ENCODE measurements around the gene SMARCAL1.

SMARCAL1 gene

DNA sequence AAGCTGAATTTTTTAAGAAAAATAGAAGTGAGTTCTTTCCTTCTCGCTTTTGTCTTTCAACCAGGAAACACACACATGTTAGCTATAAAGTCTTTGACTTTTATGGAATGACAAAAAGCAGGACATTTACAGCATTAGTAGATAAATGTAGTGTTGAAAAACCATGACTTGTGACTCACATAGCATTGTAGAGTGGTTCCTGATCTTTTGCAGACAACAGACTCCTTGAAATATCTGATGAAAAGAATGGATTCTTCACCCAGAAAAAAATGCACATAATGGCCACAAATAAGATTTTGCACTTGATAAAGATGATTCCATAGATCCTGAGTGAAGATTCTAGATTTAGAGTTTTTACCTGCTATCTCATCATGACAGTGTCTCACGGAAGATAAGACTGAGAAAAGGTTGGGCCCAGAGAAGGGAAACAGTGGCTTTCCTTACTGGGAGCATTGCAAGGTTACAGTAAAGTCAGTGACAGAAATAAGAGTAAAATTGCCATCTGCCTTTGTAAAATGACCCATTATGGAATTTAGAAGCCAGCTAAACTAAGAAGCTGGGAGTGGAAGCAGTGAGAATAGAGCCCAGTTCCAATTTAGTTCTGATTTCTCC is 14.0 kb downstream of the SMARCAL1 start:
- in situ Hi-C loops (cut with HindIII; ENCODE audit: low sequenced_read_pairs), result no loop called here

DNA sequence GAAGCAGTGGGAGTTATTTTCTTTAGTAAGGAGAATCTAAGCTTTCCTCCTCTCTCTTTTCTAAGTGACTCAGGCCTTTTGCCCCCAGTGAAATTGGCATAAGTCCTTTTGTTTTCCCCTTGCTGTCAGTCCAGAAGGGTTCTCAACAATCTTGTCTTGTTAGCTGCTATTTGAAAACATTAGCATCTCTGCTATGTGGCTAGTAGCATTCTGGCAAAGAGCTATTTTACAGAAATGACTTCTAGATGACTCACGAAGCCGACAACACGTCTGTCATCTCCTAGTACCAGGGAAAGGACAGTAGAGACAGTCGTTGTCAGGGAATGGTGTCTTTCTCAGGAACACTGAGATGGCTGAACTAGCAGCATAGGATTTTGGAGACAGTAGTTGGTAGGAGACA is 14.7 kb downstream of the SMARCAL1 start:
- in situ Hi-C loops (cut with HindIII; ENCODE audit: low sequenced_read_pairs), result no loop called here

DNA sequence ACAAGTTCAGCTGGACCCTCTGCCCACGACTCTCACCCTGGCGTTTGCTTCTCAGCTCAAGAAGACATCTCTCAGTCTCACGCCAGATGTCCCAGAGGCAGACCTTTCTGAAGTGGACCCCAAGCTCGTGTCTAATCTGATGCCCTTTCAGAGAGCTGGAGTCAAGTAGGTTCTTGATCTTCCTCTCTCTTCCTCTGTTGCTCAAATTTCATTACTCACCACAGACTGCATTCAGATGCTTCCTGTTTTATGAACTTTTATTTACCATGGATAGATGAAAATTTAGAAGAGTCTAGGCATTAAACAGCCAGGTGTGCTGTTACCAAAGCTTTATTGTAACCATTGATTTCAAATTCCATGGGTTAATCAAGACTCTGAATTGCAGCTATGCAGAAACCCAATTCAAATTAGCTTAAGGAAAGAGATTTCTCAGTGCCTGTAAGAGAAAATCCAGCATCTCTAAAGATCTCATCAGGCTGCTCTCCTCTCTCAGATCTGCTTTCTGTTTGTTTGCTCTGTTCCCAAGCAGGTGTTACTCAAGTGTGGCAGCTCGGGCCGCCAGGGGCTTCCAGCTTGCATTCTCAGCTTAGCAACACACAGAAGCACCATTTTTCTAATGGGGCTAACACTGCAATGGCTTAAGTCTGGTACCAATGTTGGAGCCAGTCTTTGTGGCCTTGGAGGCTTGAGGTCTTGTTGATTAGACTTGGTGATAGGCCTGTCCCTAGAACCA is 16.5 kb downstream of the SMARCAL1 start:
- in situ Hi-C loops (cut with HindIII; ENCODE audit: low sequenced_read_pairs), result no loop called here

DNA sequence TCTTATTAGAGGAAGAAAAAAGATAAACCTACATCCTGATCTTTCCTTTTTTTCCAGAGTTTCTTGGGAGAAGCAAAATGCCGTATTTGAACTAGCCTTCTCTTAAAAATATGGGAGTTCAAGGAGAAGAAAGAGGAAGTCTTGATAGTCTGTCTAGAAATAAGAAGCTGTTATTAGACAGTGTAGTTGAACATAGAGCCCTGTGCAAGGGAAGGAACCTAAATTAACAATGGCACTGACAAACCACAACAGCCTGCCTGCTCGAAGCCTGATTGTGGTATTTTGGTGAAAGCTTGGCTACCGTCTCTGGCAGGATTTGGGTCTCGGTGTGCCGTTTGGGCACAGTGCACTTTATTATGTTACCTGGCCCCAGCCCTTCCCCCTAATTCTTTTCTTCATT is 17.1 kb downstream of the SMARCAL1 start:
- in situ Hi-C loops (cut with HindIII; ENCODE audit: low sequenced_read_pairs), result no loop called here

DNA sequence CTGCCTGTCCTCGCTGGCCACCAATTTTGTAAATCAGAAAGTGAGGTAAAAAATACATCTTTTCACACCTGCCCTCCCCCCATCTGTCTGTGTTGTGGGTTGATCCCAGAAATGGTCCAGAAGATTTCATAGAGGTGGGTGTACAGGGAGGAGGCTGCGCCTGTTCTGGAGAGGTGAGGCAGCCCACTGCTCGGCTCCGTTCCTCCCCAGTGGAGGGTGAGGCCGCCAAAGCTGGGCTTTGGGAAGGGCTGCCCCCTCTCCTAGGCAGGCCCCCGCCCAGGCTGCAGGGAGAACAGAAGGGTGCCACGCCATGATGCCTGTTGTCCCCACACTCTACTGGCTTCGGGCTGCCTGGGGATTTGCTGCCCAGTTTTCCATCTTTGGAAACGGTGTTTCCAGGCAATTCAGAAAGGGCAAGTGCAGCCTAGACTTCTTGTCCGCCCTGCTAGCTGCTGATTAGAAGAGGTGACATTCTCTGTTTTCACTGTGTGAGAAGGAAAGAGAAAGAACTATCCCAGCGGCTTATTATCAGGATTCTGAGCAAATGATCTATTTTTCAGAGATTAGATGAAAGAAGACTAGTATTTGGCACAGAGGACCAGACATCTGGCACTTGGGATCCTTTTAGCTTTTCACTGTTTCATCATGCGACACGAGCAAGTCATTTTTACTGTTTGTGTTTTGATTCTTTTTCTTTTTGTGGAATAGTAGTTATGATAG is 18.7 kb downstream of the SMARCAL1 start:
- in situ Hi-C loops (cut with HindIII; ENCODE audit: low sequenced_read_pairs), result no loop called here

DNA sequence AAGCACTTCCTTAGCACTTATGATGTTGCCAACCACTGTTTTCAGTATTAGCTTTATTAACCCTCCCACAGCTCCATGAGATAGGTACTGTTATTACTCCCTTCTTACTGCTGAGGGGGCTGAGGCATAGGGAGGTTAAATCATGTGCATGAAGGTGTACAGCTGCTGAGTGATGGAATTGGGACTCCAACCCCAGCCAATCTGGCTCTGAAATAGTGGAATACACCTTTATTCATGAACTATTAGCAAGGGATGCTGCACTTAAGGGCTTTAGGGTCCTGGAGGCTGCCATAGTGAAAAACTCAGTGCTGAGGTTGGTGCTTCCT is 19.2 kb downstream of the SMARCAL1 start:
- in situ Hi-C loops (cut with HindIII; ENCODE audit: low sequenced_read_pairs), result no loop called here

DNA sequence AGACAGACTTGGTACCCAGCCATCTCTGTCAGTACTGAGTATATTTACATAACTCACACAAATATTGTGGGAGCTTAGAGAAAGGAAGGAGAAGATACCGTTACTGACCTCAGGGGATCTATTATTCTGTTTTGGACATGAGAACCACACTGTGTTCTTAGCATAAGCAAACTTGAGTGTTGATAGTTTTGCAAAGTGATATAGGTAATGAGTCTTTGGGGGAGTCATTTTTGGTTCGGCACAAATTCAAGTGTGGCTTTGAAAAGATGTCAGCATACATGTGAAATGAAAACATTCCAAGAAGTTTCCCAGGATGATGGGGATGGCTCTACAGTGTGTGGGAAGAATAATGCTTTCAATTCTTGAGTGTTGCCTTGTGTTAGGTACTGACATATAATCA is 24.1 kb downstream of the SMARCAL1 start:
- in situ Hi-C loops (cut with HindIII; ENCODE audit: low sequenced_read_pairs), result no loop called here

DNA sequence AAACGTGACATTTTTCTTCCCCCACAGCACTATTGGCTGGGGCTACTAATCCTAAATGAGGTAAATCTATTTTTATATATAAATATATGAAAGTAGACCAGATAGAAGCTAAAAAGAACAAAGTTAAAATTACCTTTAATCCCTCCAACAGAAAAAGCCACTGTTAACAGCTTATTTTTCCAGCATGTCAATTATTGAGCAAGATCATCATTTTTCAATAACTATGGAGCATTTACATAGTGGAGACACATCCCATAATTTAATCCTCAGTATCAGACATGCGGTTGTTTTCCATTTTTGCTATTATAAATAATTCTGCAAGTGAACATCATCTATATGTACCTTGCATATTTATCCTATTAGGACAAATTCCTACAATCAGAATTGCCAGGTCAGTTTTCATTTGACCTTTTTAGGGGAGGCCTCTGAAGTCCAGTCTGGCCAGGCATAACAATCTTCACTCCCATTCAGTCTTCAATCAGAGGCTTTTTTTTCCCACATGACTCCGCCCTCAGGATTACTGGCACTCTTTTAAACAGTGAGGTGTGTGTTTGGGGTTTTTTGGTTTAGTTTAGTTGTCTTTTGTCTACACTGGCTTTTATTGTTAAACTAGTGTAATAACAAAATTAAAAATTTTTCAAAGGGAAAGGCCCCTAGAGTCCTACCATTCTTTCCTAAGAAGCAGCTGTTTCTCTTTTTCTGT is 29.2 kb downstream of the SMARCAL1 start:
- in situ Hi-C loops (cut with HindIII; ENCODE audit: low sequenced_read_pairs), result no loop called here

DNA sequence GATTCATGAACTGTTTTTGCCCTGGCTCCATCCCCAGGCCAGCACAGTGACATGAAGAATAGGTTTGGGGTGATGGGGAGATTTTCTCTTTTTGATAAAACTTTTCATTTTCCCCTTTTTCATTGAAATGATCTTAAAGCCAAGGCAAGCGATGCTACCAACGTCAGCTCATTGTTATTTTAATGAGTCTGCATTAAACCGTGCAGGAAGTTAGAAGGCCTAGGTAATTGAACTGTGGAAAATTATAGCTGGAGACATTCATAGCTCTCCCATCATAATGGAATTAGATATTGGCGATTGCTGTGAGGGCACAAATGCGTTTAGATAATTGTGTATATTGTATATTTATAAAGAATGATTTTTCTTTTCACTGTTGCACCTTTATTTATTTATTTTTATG is 33.2 kb downstream of the SMARCAL1 start:
- in situ Hi-C loops (cut with HindIII; ENCODE audit: low sequenced_read_pairs), result no loop called here

DNA sequence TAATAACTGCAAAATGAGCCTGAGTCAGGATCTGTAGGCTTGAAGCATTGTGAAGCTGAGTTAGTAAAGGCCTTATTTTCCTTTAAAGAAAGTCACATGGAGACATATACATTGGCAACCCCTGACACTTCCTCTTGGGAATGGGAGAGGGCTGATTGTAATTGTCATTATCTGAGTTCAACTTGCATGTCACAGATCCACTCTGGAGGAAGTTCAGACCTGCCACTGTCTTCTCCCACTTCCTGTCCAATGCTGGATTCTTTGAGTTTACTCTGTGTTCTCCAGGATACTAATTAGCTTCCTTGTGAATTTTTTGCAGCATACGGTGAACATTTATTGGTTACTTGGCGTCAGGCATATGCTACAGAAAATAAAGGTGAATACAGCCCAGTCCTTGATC is 34.1 kb downstream of the SMARCAL1 start:
- in situ Hi-C loops (cut with HindIII; ENCODE audit: low sequenced_read_pairs), result no loop called here

DNA sequence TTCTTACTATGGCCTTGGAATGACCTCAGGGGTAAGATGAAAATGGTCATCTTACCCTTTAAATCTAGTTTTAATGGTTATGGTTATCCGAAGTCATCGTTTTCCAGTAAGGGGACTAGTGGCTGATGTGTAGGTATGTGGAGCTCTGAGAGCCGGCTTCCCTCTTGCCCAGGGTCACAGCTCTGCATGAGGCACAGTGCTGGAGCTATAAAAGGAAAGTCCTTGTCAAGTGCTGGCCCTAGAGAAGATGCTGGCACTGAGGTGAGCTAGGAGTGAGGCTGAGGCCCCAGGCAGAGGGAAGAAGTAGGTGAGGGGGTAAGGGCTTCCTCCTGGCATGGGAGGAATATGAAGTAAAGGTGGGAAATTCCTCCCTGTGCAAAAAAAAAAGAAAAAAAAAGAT is 35.0 kb downstream of the SMARCAL1 start:
- in situ Hi-C loops (cut with HindIII; ENCODE audit: low sequenced_read_pairs), result no loop called here

DNA sequence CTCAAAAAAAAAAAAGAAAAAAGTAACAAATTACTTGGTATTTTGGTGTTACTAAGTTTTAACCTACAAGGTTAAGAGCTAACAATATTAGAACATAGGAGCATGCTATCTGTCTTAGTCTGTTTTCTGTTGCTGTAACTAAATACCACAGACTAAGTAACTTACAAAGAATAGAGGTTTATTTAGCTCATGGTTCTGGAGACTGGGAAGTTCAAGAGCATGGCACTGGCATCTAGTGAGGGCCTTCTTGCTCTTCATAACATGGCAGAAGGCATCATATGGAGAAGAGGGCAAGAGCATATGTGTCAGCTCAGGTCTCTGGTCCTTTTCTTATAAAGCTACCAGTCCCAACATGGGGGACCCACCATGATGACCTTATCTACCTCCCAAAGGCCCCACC is 36.5 kb downstream of the SMARCAL1 start:
- in situ Hi-C loops (cut with HindIII; ENCODE audit: low sequenced_read_pairs), result no loop called here

DNA sequence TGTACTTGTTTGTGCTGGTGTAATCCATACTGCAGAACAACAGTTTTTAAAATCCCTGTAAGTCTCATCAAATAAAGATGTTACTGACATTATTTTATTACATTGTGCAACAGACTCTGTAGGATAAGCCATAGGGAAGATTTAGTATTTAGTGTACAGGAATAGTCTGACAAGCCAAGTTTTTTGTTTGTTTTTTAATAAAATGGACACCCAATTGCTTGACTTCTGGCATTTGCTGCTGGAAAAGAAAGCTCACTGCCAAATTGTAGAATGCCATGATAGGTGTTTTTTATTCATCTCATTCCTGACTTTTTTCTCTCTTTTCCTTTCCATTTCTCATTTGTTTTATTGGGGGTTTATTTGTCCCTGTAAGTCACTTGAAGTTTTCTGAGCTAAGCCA is 38.1 kb downstream of the SMARCAL1 start:
- in situ Hi-C loops (cut with HindIII; ENCODE audit: low sequenced_read_pairs), result no loop called here

DNA sequence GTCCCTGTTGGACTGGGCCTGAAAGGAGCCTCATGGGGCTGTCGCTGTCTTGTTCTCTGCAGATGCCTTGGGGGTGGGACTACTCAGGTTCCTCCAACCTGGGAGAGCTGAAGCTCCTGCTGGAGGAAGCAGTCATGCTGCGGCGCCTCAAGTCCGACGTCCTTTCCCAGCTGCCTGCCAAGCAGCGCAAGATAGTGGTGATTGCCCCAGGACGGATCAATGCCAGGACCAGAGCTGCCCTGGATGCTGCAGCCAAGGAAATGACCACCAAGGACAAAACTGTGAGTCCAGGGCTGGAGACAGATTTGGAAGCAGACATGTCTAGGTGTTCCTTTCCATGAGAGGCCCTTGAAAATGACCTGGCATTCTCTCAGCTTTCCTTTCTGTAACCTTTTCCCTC is 38.5 kb downstream of the SMARCAL1 start:
- in situ Hi-C loops (cut with HindIII; ENCODE audit: low sequenced_read_pairs), result no loop called here

DNA sequence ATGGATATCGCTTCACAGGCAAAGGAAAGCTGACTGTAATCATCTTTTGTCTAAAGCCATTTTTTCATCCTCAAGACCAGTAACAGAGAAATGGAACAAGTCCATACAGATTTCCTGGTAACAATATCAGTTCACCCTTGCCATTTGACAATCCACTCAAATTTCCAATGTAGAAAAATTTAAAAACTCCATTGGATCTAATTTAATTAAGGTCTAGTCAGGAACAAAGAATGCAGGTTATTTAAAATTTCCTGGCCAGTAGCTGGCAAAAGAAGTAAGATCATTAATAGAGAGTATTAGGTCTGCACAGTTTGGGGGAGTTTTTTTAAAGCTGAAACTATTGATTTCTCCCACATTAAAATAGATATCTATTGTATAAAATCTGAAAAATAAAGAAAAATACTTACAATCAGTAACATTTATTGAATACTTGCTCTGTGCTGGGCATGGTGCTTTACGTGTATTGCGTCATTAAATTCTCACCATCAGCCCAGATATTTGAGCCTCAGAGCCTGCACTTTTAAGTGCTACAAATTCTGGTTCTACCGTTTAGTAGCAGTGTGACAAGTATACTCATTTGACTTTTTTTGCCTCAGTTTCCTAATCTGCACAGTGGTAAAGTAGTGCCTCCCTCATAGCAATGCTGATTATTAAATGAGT is 41.8 kb downstream of the SMARCAL1 start:
- in situ Hi-C loops (cut with HindIII; ENCODE audit: low sequenced_read_pairs), result no loop called here

DNA sequence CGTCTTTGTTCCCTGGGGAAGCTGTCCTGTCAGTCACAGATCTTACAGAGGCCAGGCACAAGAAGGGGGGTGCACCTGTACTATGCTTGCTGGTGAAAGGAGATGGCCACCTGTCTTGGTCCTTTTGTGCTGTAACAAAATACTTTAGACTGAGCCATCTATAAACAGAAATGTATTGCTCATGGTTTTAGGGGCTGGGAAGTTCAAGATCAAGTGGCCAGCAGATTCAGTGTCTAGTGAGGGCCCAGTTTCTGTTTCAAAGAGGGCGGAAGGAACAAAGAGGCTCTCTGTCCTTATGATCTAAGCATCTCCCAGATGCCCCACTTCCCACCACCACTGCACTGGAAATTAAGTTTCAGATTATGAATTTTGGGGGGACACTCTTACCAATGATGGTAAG is 50.9 kb downstream of the SMARCAL1 start:
- in situ Hi-C loops (cut with HindIII; ENCODE audit: low sequenced_read_pairs), result no loop called here

DNA sequence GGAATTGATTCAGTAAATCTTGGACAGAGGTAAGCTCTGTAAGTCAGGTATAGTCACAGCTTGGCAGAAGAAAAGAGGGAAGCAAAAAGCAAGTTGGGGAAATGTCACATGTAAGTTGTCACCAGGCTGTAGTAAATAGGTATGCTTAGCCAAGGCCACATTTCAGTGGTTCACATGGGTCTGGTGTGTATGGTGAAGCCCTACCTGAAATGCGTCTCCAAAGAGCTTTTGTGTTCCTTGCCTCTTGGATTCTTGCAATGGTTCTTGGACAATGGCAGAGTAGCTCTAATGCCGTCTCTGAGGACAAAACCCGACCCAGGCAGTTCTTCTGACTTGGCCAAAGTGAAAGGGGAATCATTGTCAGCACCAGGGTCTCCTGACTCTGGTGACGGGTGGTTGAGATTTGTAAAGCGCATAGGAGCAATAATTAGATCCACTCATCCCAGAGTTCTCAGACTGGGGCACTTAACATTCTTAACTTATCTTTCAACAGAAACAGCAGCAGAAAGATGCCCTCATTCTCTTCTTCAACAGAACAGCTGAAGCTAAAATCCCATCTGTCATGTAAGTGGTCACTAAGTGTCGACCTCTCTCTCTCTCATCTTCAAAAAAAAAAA is 51.9 kb downstream of the SMARCAL1 start:
- in situ Hi-C loops (cut with HindIII; ENCODE audit: low sequenced_read_pairs), result no loop called here

DNA sequence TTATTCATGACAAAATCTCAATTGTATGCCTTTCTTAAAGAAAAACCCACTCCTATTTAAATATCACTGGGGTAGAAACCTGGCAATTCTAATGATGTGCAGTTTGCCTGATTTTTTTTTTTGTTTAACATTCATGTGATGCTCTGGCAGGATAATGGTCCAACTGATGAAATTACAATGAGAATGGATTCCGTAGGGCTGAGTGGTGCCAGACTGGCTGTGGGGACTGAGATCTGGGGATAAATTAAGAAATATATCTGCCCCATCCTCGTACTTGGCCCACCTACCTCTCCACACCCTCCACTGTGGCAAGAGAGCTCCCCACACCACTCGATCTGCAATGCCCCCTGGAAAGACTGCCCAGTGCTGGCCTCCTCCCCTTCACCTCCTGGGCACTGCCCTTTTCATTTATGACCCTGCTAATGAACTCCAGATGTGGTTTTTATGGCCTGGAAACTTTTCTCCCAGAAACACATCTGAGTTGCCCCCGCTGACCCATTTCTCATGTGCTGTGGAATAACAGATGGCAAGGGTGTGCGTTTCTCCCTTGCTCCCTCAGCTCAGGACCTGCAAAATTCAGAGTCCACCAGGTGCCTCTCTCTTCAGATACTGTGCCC is 53.4 kb downstream of the SMARCAL1 start:
- in situ Hi-C loops (cut with HindIII; ENCODE audit: low sequenced_read_pairs), result no loop called here

DNA sequence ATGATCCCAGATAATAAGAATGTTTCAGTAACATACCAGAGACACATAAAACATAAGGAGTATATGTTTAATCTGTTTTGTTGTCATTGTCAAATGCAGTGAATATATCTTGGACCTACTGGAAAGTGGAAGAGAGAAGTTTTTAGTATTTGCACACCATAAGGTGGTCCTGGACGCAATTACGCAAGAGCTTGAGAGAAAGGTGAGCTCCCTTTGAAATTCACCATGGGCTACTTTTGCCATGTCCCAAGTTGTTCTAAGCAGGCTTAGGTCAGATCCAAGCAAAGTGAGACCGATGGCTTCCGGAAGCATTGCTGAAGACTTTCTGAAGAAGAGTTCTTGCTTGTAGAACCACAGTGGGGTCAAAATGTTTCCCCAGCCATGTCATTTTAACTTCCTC is 55.6 kb downstream of the SMARCAL1 start:
- in situ Hi-C loops (cut with HindIII; ENCODE audit: low sequenced_read_pairs), result no loop called here

DNA sequence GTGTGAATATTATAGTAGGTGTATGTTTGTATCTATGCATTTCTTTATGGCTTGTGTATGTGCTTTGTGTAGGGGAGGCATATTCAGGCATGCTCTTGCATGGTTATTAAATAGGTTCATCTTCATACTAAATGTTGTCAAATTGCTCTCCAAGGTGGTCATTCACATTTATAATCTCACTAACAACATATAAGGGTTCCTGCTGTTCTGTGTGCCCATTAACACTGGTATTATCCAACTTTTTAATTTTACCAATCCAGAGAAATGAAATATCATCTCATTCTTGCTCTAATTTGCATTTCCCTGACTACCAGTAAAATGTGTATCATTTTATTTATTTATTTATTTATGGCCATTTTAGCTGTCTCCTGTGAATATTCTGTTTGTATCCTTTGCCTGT is 57.4 kb downstream of the SMARCAL1 start:
- in situ Hi-C loops (cut with HindIII; ENCODE audit: low sequenced_read_pairs), result no loop called here

Measured in endothelial cell of hepatic sinusoid (primary cell).